A549 (cell line): ENCODE data around the gene ZNF184. TPM values are rescaled to one million over a fixed set of nuclear protein-coding genes. Genes with fewer than 3 reads are reported as not detected.

Source experiments
- ATAC-seq, 2 experiments: fragments of 200-7000 bp in 1 of 2; fragments of >200 bp in 1 of 2; cut with Nextera tagmentation in 1 of 2; cut with Tn5 transposase in 1 of 2; 3 replicates each; pipeline versions ENCODE4 v1.8.0 to v1.9.1; 2018 to 2020; ENCODE audit warnings: mild to moderate bottlenecking in 1 of 2, moderate library complexity in 1 of 2
- CTCF ChIA-PET: fragments of 300-600 bp; sonication (Branson Sonifier 250); formaldehyde crosslinking; extraction: SDS; loops from one replicate; lab custom pipeline; 2021; ENCODE audit warnings: antibody characterized with exemption, inconsistent platforms; lab: Yijun Ruan, JAX
- POLR2A ChIA-PET: fragments of 350-600 bp; formaldehyde crosslinking; extraction: SDS; loops from one replicate; lab custom pipeline; 2021; ENCODE audit warnings: antibody characterized with exemption, inconsistent platforms; lab: Yijun Ruan, JAX
- DNase-seq, 2 experiments: peaks; one replicate each; pipeline versions ENCODE4 v3.0.0 to v3.0.0-alpha.2; 2011 to 2016; ENCODE audit warnings: low read depth in 1 of 2, low spot score in 1 of 2
- FAIRE-seq: peaks from 2 replicates; lab custom pipeline; 2011; peaks lifted over from hg19 to GRCh38; lab: Jason Lieb, UNC
- H3K27ac ChIP-seq, 2 experiments: fragments of >200 bp; sonication (Bioruptor Twin); formaldehyde crosslinking; 3 replicates each; pipeline ENCODE4 v1.5.1; 2016 to 2017
- H3K4me1 ChIP-seq: fragments of >200 bp; sonication (Bioruptor Twin); formaldehyde crosslinking; 3 replicates; pipeline ENCODE4 v1.6.1; 2016
- H3K4me2 ChIP-seq: fragments of >200 bp; sonication (Bioruptor Twin); formaldehyde crosslinking; 3 replicates; pipeline ENCODE4 v1.6.1; 2016
- H3K4me3 ChIP-seq: fragments of >200 bp; sonication (Bioruptor Twin); formaldehyde crosslinking; 3 replicates; pipeline ENCODE4 v1.5.1; 2016
- H3K9me3 ChIP-seq: fragments of >200 bp; sonication (Bioruptor Twin); formaldehyde crosslinking; 3 replicates; pipeline ENCODE4 v1.6.1; 2016
- BCL3 ChIP-seq: fragments of >200 bp; sonication (Bioruptor Twin); formaldehyde crosslinking; IDR thresholded peaks from 3 replicates; pipeline ENCODE4 v1.6.1; 2016
- CBX2 ChIP-seq: fragments of 200-600 bp; sonication (generic); IDR thresholded peaks from 2 replicates; pipeline ENCODE4 v1.6.1; 2016; ENCODE audit warnings: low read depth, mild to moderate bottlenecking, borderline replicate concordance
- CBX8 ChIP-seq: fragments of 200-600 bp; sonication (generic); IDR thresholded peaks from 2 replicates; pipeline ENCODE4 v1.6.1; 2016
- EHF ChIP-seq: fragments of 250-450 bp; sonication (Bioruptor Pico); IDR thresholded peaks from 2 replicates; pipeline ENCODE4 v1.5.0; 2020; ENCODE audit warnings: mild to moderate bottlenecking
- ELK1 ChIP-seq: fragments of 150-350 bp; IDR thresholded peaks from 2 replicates; pipeline ENCODE4 v1.6.1; 2014; ENCODE audit warnings: low read depth, mild to moderate bottlenecking, low read length
- GATA3 ChIP-seq: IDR thresholded peaks from 2 replicates; pipeline ENCODE4 v1.6.1; 2012; ENCODE audit warnings: borderline replicate concordance
- HMGXB4 ChIP-seq: fragments of 250-450 bp; sonication (Bioruptor Pico); IDR thresholded peaks from 2 replicates; pipeline ENCODE4 v1.5.0; 2021; ENCODE audit warnings: mild to moderate bottlenecking, moderate library complexity, borderline replicate concordance
- HOXB13 ChIP-seq: fragments of 250-450 bp; sonication (Bioruptor Pico); IDR thresholded peaks from 2 replicates; pipeline ENCODE4 v1.5.0; 2020; ENCODE audit warnings: low read depth, mild to moderate bottlenecking, moderate library complexity
- HOXB5 ChIP-seq: fragments of 250-450 bp; sonication (Bioruptor Pico); IDR thresholded peaks from 2 replicates; pipeline ENCODE4 v1.5.0; 2020; ENCODE audit warnings: mild to moderate bottlenecking, moderate library complexity
- JUN ChIP-seq, 2 experiments: fragments of >200 bp; sonication (Bioruptor Twin); formaldehyde crosslinking; IDR thresholded peaks; 2 replicates in 1 of 2; 3 replicates in 1 of 2; pipeline ENCODE4 v1.6.1; 2016 to 2017
- KDM1A ChIP-seq: fragments of 200-600 bp; sonication (generic); IDR thresholded peaks from 2 replicates; pipeline ENCODE4 v1.6.1; 2016; ENCODE audit warnings: low read depth, mild to moderate bottlenecking
- KDM5A ChIP-seq: fragments of 200-600 bp; sonication (generic); IDR thresholded peaks from 2 replicates; pipeline ENCODE4 v1.6.1; 2016; ENCODE audit warnings: antibody characterized with exemption, mild to moderate bottlenecking
- MAFK ChIP-seq: fragments of 450-650 bp; IDR thresholded peaks from 2 replicates; pipeline ENCODE4 v1.6.1; 2014; ENCODE audit not compliant: partially characterized antibody
- MAZ ChIP-seq: fragments of 150-350 bp; IDR thresholded peaks from 2 replicates; pipeline ENCODE4 v1.6.1; 2014; ENCODE audit warnings: antibody characterized with exemption, low read depth, low read length, borderline replicate concordance
- NFE2L2 ChIP-seq: fragments of 150-350 bp; conservative IDR thresholded peaks from 2 replicates; pipeline ENCODE4 v1.6.1; 2014; ENCODE audit warnings: low read length
- POLR2A ChIP-seq: IDR thresholded peaks from 2 replicates; pipeline ENCODE4 v1.6.1; 2012; ENCODE audit warnings: mild to moderate bottlenecking, low read length
- RAD21 ChIP-seq, 2 experiments: fragments of >200 bp in 1 of 2; sonication (Bioruptor Twin) in 1 of 2; formaldehyde crosslinking in 1 of 2; IDR thresholded peaks in 1 of 2; conservative IDR thresholded peaks in 1 of 2; 2 replicates in 1 of 2; 3 replicates in 1 of 2; pipeline ENCODE4 v1.6.1; 2012 to 2018; ENCODE audit warnings: inconsistent platforms in 1 of 2
- RCOR1 ChIP-seq: fragments of 150-350 bp; IDR thresholded peaks from 2 replicates; pipeline ENCODE4 v1.6.1; 2014; ENCODE audit warnings: antibody characterized with exemption, low read length, low read depth
- SREBF2 ChIP-seq: fragments of 450-650 bp; IDR thresholded peaks from 2 replicates; pipeline ENCODE4 v1.6.1; 2014; ENCODE audit warnings: mild to moderate bottlenecking, moderate library complexity
- TP53 ChIP-seq: fragments of 250-450 bp; sonication (Bioruptor Pico); IDR thresholded peaks from 2 replicates; pipeline ENCODE4 v1.5.0; 2021; ENCODE audit warnings: mild to moderate bottlenecking, moderate library complexity
- ZC3H11A ChIP-seq: fragments of 450-650 bp; IDR thresholded peaks from 2 replicates; pipeline ENCODE4 v1.6.1; 2014; ENCODE audit warnings: antibody characterized with exemption, mild to moderate bottlenecking
- WGBS: methylation state at CpG from one replicate; pipeline ENCODE4 v1.1.6; 2017; ENCODE audit errors: missing lambda C conversion rate; 5-methylcytosine and 5-hydroxymethylcytosine counted together
- polyA plus RNA-seq, 4 experiments: library from polyadenylated mRNA; depleted of rRNA in 3 of 4; stranded (reverse); fragments of >200 nt; fragmentation: RNase III in 1 of 4; extraction: RNeasy Plus Mini Kit Qiagen cat#74134 plus additional on column Dnase treatment in 1 of 4; gene quantifications; 2 replicates in 3 of 4; 3 replicates in 1 of 4; pipeline ENCODE4 v1.2.3, GENCODE V29; 2011 to 2017
- TF ChIP-seq, protein P1 (sequence below): fragments of >200 bp; sonication (Bioruptor Twin); formaldehyde crosslinking; IDR thresholded peaks from 2 replicates; pipeline ENCODE4 v1.6.1; 2016
- TF ChIP-seq, protein P2 (sequence below): IDR thresholded peaks from 2 replicates; pipeline ENCODE4 v1.6.1; 2012
- TF ChIP-seq, protein P3 (sequence below): fragments of 200-600 bp; sonication (generic); IDR thresholded peaks from 2 replicates; pipeline ENCODE4 v1.6.1; 2016; ENCODE audit warnings: antibody characterized with exemption, mild to moderate bottlenecking, moderate library complexity

The ZNF184 gene
- polyA plus RNA-seq, 2 of the 4 experiments (the other 2 are of a cell fraction) = 2.5 to 4.9 TPM

- H3K4me1 ChIP-seq = no peaks in the 10 kb centered on the region
- H3K4me2 ChIP-seq = no peak overlapping the region
- ChIA-PET POLR2A (interaction anchor here (0.5 kb wide), 1 partner anchor 121 kb away, joined by 3 read pairs; no protein-coding TSS in a partner anchor), CTCF (no interaction called here)
- H3K27ac ChIP-seq = no peak overlapping the region
- no peak overlapping the region for H3K4me3 ChIP-seq
- H3K9me3 ChIP-seq = peaks cover 93% of the 10 kb centered on the region
- no peak for ATAC-seq
- TF ChIP-seq HMGXB4 (CRISPR knock-in tag) (no peak), CBX8 (no peak), POLR2A (no peak), EHF (no peak), ELK1 (no peak), KDM1A (peak; percentile 53; the same call in 1 of the 2 replicates), TP53 (CRISPR knock-in tag) (no peak), RCOR1 (no peak), MAFK (no peak), RAD21 (conservative IDR thresholded peaks at IDR 0.05 in 1 of 2, IDR thresholded peaks at IDR 0.05 in 1 of 2) (no peak), SREBF2 (no peak), MAZ (no peak), GATA3 (peak; percentile 55; the same call in 1 of the 2 replicates), KDM5A (no peak)
- TF ChIP-seq, protein P1, sequence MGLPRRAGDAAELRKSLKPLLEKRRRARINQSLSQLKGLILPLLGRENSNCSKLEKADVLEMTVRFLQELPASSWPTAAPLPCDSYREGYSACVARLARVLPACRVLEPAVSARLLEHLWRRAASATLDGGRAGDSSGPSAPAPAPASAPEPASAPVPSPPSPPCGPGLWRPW = no peak
- TF ChIP-seq, all 56 proteins: peak for 2
- WGBS = 86% methylated on average over 3 of the region's 3 CpGs
- DNase-seq = peak in 1 of 2 experiments; percentile 21
- FAIRE-seq = no peak
Observed at GRCh38 chr6:27452496-27452897, 20.4 kb downstream of the ZNF184 start.

DNA sequence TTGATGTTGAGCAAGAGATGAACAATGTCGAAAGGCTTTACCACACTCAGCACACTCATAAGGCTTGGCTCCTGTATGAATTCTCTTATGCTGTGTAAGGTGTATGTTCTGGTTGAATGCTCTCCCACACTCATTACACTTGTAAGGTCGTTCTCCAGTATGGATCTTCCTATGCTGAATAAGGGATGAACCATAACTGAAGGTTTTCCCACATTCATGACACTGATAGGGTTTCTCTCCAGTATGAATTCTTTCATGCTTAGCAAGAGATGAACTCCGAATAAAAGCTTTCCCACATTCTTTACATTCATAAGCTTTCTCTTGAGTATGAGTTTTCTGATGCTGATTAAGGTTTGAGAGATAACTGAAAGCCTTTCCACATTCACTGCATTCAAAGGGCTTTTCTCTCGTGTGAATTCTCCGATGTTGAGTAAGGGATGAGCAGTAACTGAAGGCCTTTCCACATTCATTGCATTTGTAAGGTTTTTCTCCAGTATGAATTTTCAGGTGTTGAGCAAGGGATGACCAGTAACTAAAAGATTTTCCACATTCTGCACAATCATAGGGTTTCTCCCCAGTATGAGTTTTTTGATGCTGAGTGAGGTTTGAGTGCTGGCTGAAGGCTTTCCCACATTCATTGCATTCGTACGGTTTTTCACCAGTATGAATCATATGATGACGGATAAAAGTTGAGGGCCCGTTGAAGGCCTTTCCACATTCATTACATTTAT lies 21.1 kb downstream of the ZNF184 start:
- no peak for ATAC-seq
- peaks cover 91% of the 10 kb centered on the region for H3K9me3 ChIP-seq
- CTCF ChIA-PET = no interaction called here

More for the DNA sequence above, 21.1 kb downstream of the ZNF184 start:
- POLR2A ChIA-PET = no interaction called here
- TF ChIP-seq NFE2L2 = no peak
- no peak for TF ChIP-seq ZC3H11A
- TF ChIP-seq HOXB5 (CRISPR knock-in tag) = no peak
- TF ChIP-seq, protein P2, sequence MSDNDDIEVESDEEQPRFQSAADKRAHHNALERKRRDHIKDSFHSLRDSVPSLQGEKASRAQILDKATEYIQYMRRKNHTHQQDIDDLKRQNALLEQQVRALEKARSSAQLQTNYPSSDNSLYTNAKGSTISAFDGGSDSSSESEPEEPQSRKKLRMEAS = no peak
- no peak for TF ChIP-seq SREBF2
- TF ChIP-seq, protein P1 = no peak
- TF ChIP-seq JUN (IDR thresholded peaks at IDR 0.05) = no peak
- TF ChIP-seq EHF = no peak
- TF ChIP-seq KDM5A = no peak
- TF ChIP-seq HOXB13 (CRISPR knock-in tag) = no peak
- no peak for TF ChIP-seq CBX2
- TF ChIP-seq BCL3 = no peak
- TF ChIP-seq, protein P3, sequence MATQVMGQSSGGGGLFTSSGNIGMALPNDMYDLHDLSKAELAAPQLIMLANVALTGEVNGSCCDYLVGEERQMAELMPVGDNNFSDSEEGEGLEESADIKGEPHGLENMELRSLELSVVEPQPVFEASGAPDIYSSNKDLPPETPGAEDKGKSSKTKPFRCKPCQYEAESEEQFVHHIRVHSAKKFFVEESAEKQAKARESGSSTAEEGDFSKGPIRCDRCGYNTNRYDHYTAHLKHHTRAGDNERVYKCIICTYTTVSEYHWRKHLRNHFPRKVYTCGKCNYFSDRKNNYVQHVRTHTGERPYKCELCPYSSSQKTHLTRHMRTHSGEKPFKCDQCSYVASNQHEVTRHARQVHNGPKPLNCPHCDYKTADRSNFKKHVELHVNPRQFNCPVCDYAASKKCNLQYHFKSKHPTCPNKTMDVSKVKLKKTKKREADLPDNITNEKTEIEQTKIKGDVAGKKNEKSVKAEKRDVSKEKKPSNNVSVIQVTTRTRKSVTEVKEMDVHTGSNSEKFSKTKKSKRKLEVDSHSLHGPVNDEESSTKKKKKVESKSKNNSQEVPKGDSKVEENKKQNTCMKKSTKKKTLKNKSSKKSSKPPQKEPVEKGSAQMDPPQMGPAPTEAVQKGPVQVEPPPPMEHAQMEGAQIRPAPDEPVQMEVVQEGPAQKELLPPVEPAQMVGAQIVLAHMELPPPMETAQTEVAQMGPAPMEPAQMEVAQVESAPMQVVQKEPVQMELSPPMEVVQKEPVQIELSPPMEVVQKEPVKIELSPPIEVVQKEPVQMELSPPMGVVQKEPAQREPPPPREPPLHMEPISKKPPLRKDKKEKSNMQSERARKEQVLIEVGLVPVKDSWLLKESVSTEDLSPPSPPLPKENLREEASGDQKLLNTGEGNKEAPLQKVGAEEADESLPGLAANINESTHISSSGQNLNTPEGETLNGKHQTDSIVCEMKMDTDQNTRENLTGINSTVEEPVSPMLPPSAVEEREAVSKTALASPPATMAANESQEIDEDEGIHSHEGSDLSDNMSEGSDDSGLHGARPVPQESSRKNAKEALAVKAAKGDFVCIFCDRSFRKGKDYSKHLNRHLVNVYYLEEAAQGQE = no peak
- Histone ChIP-seq H3K4me1 (no peaks in the 10 kb centered on the region), H3K4me2 (no peak overlapping the region), H3K4me3 (no peak overlapping the region), H3K27ac (no peak overlapping the region)
- no peak for FAIRE-seq
- no peak for DNase-seq
- WGBS = 79% methylated on average over 9 of the region's 9 CpGs
